GM12878 (cell line): ENCODE results near the gene NCAM1. TPM values are rescaled to one million over a fixed set of nuclear protein-coding genes. Genes with fewer than 3 reads are reported as not detected.
"Not testable (repeated sequence)": the region's sequence is repeated elsewhere in the genome, so short reads cannot be mapped to it uniquely, and the experiment has no call there.

ENCODE experiments used
- ATAC-seq: fragments of 200-7000 bp; cut with Tn5 transposase; 3 replicates; pipeline ENCODE4 v1.9.1; 2020; ENCODE audit warnings: mild to moderate bottlenecking, moderate library complexity
- BruUV-seq: library from RNA; stranded (reverse); fragments of 400-500 nt; replicated peaks from 2 replicates; lab custom pipeline; 2021; lab: Mats Ljungman, UMichigan
- CTCF ChIA-PET: fragments of 300-600 bp; sonication (Branson Sonifier 250); formaldehyde crosslinking; extraction: SDS; loops from one replicate; lab custom pipeline; 2021; ENCODE audit warnings: inconsistent platforms; lab: Yijun Ruan, JAX
- POLR2A ChIA-PET: fragments of 350-600 bp; formaldehyde crosslinking; extraction: SDS; loops from one replicate; lab custom pipeline; 2021; ENCODE audit warnings: inconsistent platforms; lab: Charles Lee
- RAD21 ChIA-PET: fragments of 300-600 bp; sonication (Branson Sonifier 250); formaldehyde crosslinking; loops from one replicate; lab custom pipeline; 2023; ENCODE audit warnings: antibody characterized with exemption; ENCODE audit not compliant: unreplicated experiment; lab: Charles Lee
- SMC1A ChIA-PET: fragments of 300-600 bp; sonication (Branson Sonifier 250); formaldehyde crosslinking; loops from one replicate; lab custom pipeline; 2023; ENCODE audit not compliant: unreplicated experiment, uncharacterized antibody; lab: Charles Lee
- DNase-seq: peaks from one replicate; pipeline ENCODE4 v3.0.0-alpha.2; 2011; ENCODE audit warnings: low read depth, low spot score
- FAIRE-seq: peaks from 3 replicates; lab custom pipeline; 2011; peaks lifted over from hg19 to GRCh38; lab: Jason Lieb, UNC
- H2AFZ ChIP-seq: 2 replicates; pipeline ENCODE4 v1.6.0; 2011; ENCODE audit warnings: low read depth, low read length, control low read depth; ENCODE audit not compliant: control insufficient read depth
- H3K27ac ChIP-seq: 2 replicates; pipeline ENCODE4 v1.5.1; 2011; ENCODE audit warnings: control low read depth; ENCODE audit not compliant: control insufficient read depth, insufficient read depth
- H3K27me3 ChIP-seq, 2 experiments: replicated peaks in 1 of 2; 2 replicates each; pipeline versions ENCODE4 v1.6.0 to v1.6.1; 2011; ENCODE audit warnings: low read length in 1 of 2; ENCODE audit not compliant: control insufficient read depth in 2 of 2, insufficient read depth in 2 of 2
- H3K36me3 ChIP-seq, 2 experiments: 2 replicates each; pipeline ENCODE4 v1.5.1; 2011; ENCODE audit warnings: low read length in 1 of 2; ENCODE audit not compliant: control insufficient read depth in 2 of 2, insufficient read depth in 2 of 2
- H3K4me1 ChIP-seq: 2 replicates; pipeline ENCODE4 v1.6.1; 2011; ENCODE audit warnings: mild to moderate bottlenecking, low read length, moderate library complexity, mixed read lengths; ENCODE audit not compliant: control insufficient read depth, insufficient read depth
- H3K4me2 ChIP-seq: 2 replicates; pipeline ENCODE4 v1.6.0; 2011; ENCODE audit warnings: control low read depth; ENCODE audit not compliant: control insufficient read depth, insufficient read depth
- H3K4me3 ChIP-seq: fragments of 200-600 bp; sonication (generic); 2 replicates; pipeline ENCODE4 v1.5.1; 2016
- H3K79me2 ChIP-seq: 2 replicates; pipeline ENCODE4 v1.6.0; 2011; ENCODE audit warnings: low read length; ENCODE audit not compliant: control insufficient read depth, insufficient read depth
- H3K9ac ChIP-seq: 2 replicates; pipeline ENCODE4 v1.8.0; 2011; ENCODE audit warnings: low read length, control low read depth, mixed read lengths; ENCODE audit not compliant: control insufficient read depth, insufficient read depth
- H3K9me3 ChIP-seq: replicated peaks from 3 replicates; pipeline ENCODE4 v1.5.1; 2011; ENCODE audit warnings: mild to moderate bottlenecking, low read length; ENCODE audit not compliant: control insufficient read depth, insufficient read depth
- H4K20me1 ChIP-seq: 2 replicates; pipeline ENCODE4 v1.6.0; 2011; ENCODE audit not compliant: control insufficient read depth, insufficient read depth
- ASH2L ChIP-seq: fragments of 300-600, 200-600 bp; sonication (generic); IDR thresholded peaks from 2 replicates; pipeline ENCODE4 v1.6.1; 2017; ENCODE audit warnings: low read depth, mild to moderate bottlenecking, borderline replicate concordance
- CBX5 ChIP-seq: sonication (generic); IDR thresholded peaks from 2 replicates; pipeline ENCODE4 v1.6.1; 2016; ENCODE audit warnings: low read depth, moderate library complexity, mild to moderate bottlenecking, inconsistent platforms
- CHD4 ChIP-seq: fragments of 200-600 bp; sonication (generic); IDR thresholded peaks from 2 replicates; pipeline ENCODE4 v1.6.1; 2016; ENCODE audit warnings: mild to moderate bottlenecking
- KAT2A ChIP-seq: conservative IDR thresholded peaks from 2 replicates; pipeline ENCODE4 v1.6.1; 2011; ENCODE audit warnings: low read depth, low read length; ENCODE audit not compliant: control insufficient read depth
- KLF5 ChIP-seq: fragments of 450-650 bp; IDR thresholded peaks from 2 replicates; pipeline ENCODE4 v1.6.1; 2014; ENCODE audit warnings: mild to moderate bottlenecking; ENCODE audit not compliant: partially characterized antibody
- MAX ChIP-seq: IDR thresholded peaks from 2 replicates; pipeline ENCODE4 v1.6.1; 2012; ENCODE audit warnings: low read depth, low read length, improper control_type of control experiment
- MYB ChIP-seq: fragments of 150-350 bp; IDR thresholded peaks from 2 replicates; pipeline ENCODE4 v1.6.1; 2014; ENCODE audit warnings: mild to moderate bottlenecking, low read depth, low read length, borderline replicate concordance
- NFYB ChIP-seq: IDR thresholded peaks from 2 replicates; pipeline ENCODE4 v1.6.1; 2011; ENCODE audit warnings: low read depth, mild to moderate bottlenecking, low read length, improper control_type of control experiment, moderate library complexity; ENCODE audit not compliant: insufficient read depth
- NR2F1 ChIP-seq: fragments of 450-650 bp; conservative IDR thresholded peaks from 2 replicates; pipeline ENCODE4 v1.6.1; 2017; ENCODE audit warnings: mild to moderate bottlenecking
- PML ChIP-seq: IDR thresholded peaks from 2 replicates; pipeline ENCODE4 v1.6.1; 2012; ENCODE audit warnings: low read length, inconsistent platforms
- RB1 ChIP-seq: fragments of 450-650 bp; formaldehyde crosslinking; IDR thresholded peaks from 2 replicates; pipeline ENCODE4 v1.6.1; 2017; ENCODE audit warnings: mild to moderate bottlenecking, borderline replicate concordance
- REST ChIP-seq: IDR thresholded peaks from 2 replicates; pipeline ENCODE4 v1.6.1; 2012; ENCODE audit warnings: mild to moderate bottlenecking, low read depth, low read length
- RFX5 ChIP-seq: IDR thresholded peaks from 2 replicates; pipeline ENCODE4 v1.6.1; 2011; ENCODE audit warnings: low read depth, low read length, improper control_type of control experiment
- RUNX3 ChIP-seq: IDR thresholded peaks from 2 replicates; pipeline ENCODE4 v1.6.1; 2012; ENCODE audit warnings: low read length, inconsistent platforms
- SP1 ChIP-seq: IDR thresholded peaks from one replicate; pipeline ENCODE4 v1.6.1; 2011; ENCODE audit warnings: low read depth, low read length
- SREBF1 ChIP-seq: IDR thresholded peaks from 2 replicates; pipeline ENCODE4 v1.6.1; 2012; ENCODE audit warnings: mild to moderate bottlenecking, low read length
- TCF7 ChIP-seq: IDR thresholded peaks from 2 replicates; pipeline ENCODE4 v1.6.1; 2014; ENCODE audit warnings: antibody characterized with exemption, borderline replicate concordance
- WGBS: methylation state at CpG from one replicate; pipeline ENCODE4 v1.1.6; 2016; ENCODE audit warnings: low lambda C conversion rate; ENCODE audit not compliant: insufficient replicate concordance, insufficient coverage; ENCODE audit errors: missing lambda C conversion rate; 5-methylcytosine and 5-hydroxymethylcytosine counted together
- in situ Hi-C: fragments of 300-500 bp; cut with MboI; formaldehyde crosslinking; loops from 9 replicates; pipeline ENCODE4 v1.14.3; 2018; ENCODE audit warnings: mixed read lengths
- intact Hi-C: fragments of 100-400 bp; cut with micrococcal nuclease; formaldehyde crosslinking; loops from one replicate; pipeline ENCODE4 v1.14.2; 2022; ENCODE audit not compliant: unreplicated experiment
- polyA plus RNA-seq, 11 experiments: library from polyadenylated mRNA; depleted of rRNA in 4 of 11; unstranded in 6 of 11; stranded (reverse) in 5 of 11; fragments of >200 nt; fragmentation: Nextera tagmentation in 4 of 11; fragmentation: Illumina TruSeq in 1 of 11; extraction: Ambion mirVana in 4 of 11; extraction: Trizol in 1 of 11; gene quantifications; 1 replicate in 1 of 11; 2 replicates in 10 of 11; pipeline versions ENCODE4 v1.2.1 to v1.2.3, GENCODE V29; 2011 to 2016; ENCODE audit warnings: inconsistent platforms in 2 of 11, missing spikeins in 2 of 11, low read depth in 1 of 11
- total RNA-seq, 4 experiments: library from RNA; depleted of rRNA in 3 of 4; stranded (reverse); fragments of >200 nt in 3 of 4; fragmentation: Illumina TruSeq in 1 of 4; extraction: Trizol in 1 of 4; gene quantifications; 2 replicates each; pipeline versions ENCODE4 v1.2.1 to v1.2.3, GENCODE V29; 2013 to 2021

The NCAM1 gene
- total and polyA plus RNA-seq, 10 of the 15 experiments (the other 5 are each of a cell fraction or from before 2014, with no cell fraction given), result 0.10 to 0.23 (median 0.11) TPM; not detected in 7

- H3K4me2 ChIP-seq, H3K9ac ChIP-seq, H3K9me3 ChIP-seq, H3K4me1 ChIP-seq, POLR2A ChIA-PET, RAD21 ChIA-PET, H4K20me1 ChIP-seq, CTCF ChIA-PET, H3K4me3 ChIP-seq, intact Hi-C loops, BruUV-seq, H2AFZ ChIP-seq, SMC1A ChIA-PET, in situ Hi-C loops, DNase-seq, H3K27ac ChIP-seq, ATAC-seq, H3K79me2 ChIP-seq, H3K36me3 ChIP-seq, FAIRE-seq, H3K27me3 ChIP-seq: not testable (repeated sequence)
- 93% methylated on average over 2 of the region's 2 CpGs for WGBS
Observed at GRCh38 chr11:113053042-113053441, 91.8 kb downstream of the NCAM1 start.

- H3K79me2 ChIP-seq, result no peaks in the 10 kb centered on the region
- ChIA-PET SMC1A (no interaction called here), RAD21 (interaction anchor here (0.7 kb wide), 1 partner anchor 1202 kb away, joined by 3 read pairs; no protein-coding TSS in a partner anchor), POLR2A (no interaction called here), CTCF (interaction anchor here (0.6 kb wide), 1 partner anchor 106 kb away, joined by 3 read pairs; no protein-coding TSS in a partner anchor)
- no peaks in the 10 kb centered on the region for H3K36me3 ChIP-seq
- H2AFZ ChIP-seq, result no peak overlapping the region
- TF ChIP-seq PML (no peak), SP1 (no peak), RFX5 (no peak), MAX (no peak), CBX5 (no peak), NR2F1 (no peak), MYB (no peak), KAT2A (no peak), TCF7 (no peak), CHD4 (no peak), SREBF1 (no peak), ASH2L (no peak), RB1 (no peak), REST (no peak), NFYB (no peak), RUNX3 (no peak), KLF5 (no peak)
- ATAC-seq (no peak), DNase-seq (no peak), FAIRE-seq (no peak)
- no peak overlapping the region for H3K4me2 ChIP-seq
- H4K20me1 ChIP-seq, result no peaks in the 10 kb centered on the region
- intact Hi-C loops (no loop called here), in situ Hi-C loops (no loop called here)
- H3K9ac ChIP-seq, result no peak overlapping the region
- H3K27ac ChIP-seq, result no peak overlapping the region
- no peaks in the 10 kb centered on the region for H3K9me3 ChIP-seq
- WGBS, result 0% methylated on average over 2 of the region's 2 CpGs
- H3K4me3 ChIP-seq, result no peak overlapping the region
- no TSS peak for BruUV-seq
- H3K4me1 ChIP-seq, result no peaks in the 10 kb centered on the region
- H3K27me3 ChIP-seq, result no peaks in the 10 kb centered on the region; a peak in 1 of 4 replicates
Observed at GRCh38 chr11:113057038-113057437, 95.8 kb downstream of the NCAM1 start.
